ENCODE measurements around the gene JPH4. TPM values are rescaled to one million over a fixed set of nuclear protein-coding genes. Genes with fewer than 3 reads are reported as not detected.

The JPH4 gene
- total RNA-seq, 2 donors from 2014 or later, result 0.18 to 0.91 TPM

- no peak overlapping the region for H3K4me3 Mint-ChIP-seq
Measured at GRCh38 chr14:23609001-23609400, 30.4 kb upstream of the JPH4 start.

GRCh38 chr14:23608454-23608853 lies 29.9 kb upstream of the JPH4 start:
- Mint-ChIP-seq H3K4me3 (no peak overlapping the region), H3K4me1 (peaks cover 13% of the 10 kb centered on the region), H3K9me3 (peaks cover 16% of the 10 kb centered on the region), H3K27me3 (ENCODE audit: insufficient read depth) (peaks cover 9% of the 10 kb centered on the region), H3K36me3 (ENCODE audit: low read depth) (no peaks in the 10 kb centered on the region), H3K27ac (no peak overlapping the region)
- Histone ChIP-seq H3K4me3 (ENCODE audit: low read length) (no peak overlapping the region), H3K9me3 (ENCODE audit: control insufficient read depth, low read length) (peaks cover 10% of the 10 kb centered on the region), H3K4me1 (ENCODE audit: control insufficient read depth, insufficient read depth, low read length) (peaks cover 6% of the 10 kb centered on the region), H3K36me3 (ENCODE audit: control insufficient read depth, insufficient read depth, low read length) (no peaks in the 10 kb centered on the region), H3K9ac (ENCODE audit: extremely low read depth, low read length, poor library complexity, severe bottlenecking) (no peak overlapping the region), H3K27me3 (ENCODE audit: control insufficient read depth, insufficient read depth, low read length, poor library complexity, severe bottlenecking) (no peaks in the 10 kb centered on the region), H3K27ac (ENCODE audit: low read depth, low read length) (no peak overlapping the region)
- WGBS, 2 experiments (ENCODE audit: insufficient coverage in 1 of 2, insufficient read length in 1 of 2), result 73% methylated on average over 1 of the region's 1 CpG; no CpG with 5 or more reads in 1 of the 2 experiments
- DNase-seq, result no peak
- TF ChIP-seq CTCF (conservative IDR thresholded peaks at IDR 0.05), result no peak

More at GRCh38 chr14:23609001-23609400, 30.4 kb upstream of the JPH4 start:
- Histone ChIP-seq H3K27me3 (ENCODE audit: control insufficient read depth, insufficient read depth, low read length, poor library complexity, severe bottlenecking) (no peaks in the 10 kb centered on the region), H3K27ac (ENCODE audit: low read depth, low read length) (no peak overlapping the region), H3K9me3 (ENCODE audit: control insufficient read depth, low read length) (peaks cover 10% of the 10 kb centered on the region), H3K4me3 (ENCODE audit: low read length) (no peak overlapping the region), H3K9ac (ENCODE audit: extremely low read depth, low read length, poor library complexity, severe bottlenecking) (no peak overlapping the region), H3K4me1 (ENCODE audit: control insufficient read depth, insufficient read depth, low read length) (peaks cover 6% of the 10 kb centered on the region), H3K36me3 (ENCODE audit: control insufficient read depth, insufficient read depth, low read length) (no peaks in the 10 kb centered on the region)
- H3K36me3 Mint-ChIP-seq (ENCODE audit: low read depth), result no peaks in the 10 kb centered on the region
- peaks cover 16% of the 10 kb centered on the region for H3K9me3 Mint-ChIP-seq
- no peak for TF ChIP-seq CTCF (conservative IDR thresholded peaks at IDR 0.05)
- H3K27ac Mint-ChIP-seq, result no peak overlapping the region
- DNase-seq, result no peak
- 84 to 100% methylated on average over 2 to 3 of the region's 3 CpGs for WGBS, 2 experiments (ENCODE audit: insufficient coverage in 1 of 2, insufficient read length in 1 of 2)
- peaks cover 9% of the 10 kb centered on the region for H3K27me3 Mint-ChIP-seq (ENCODE audit: insufficient read depth)
- peaks cover 19% of the 10 kb centered on the region for H3K4me1 Mint-ChIP-seq

GRCh38 chr14:23605931-23606585 lies 27.5 kb upstream of the JPH4 start:
- Histone ChIP-seq H3K4me1 (ENCODE audit: control insufficient read depth, insufficient read depth, low read length) (peaks cover 4% of the 10 kb centered on the region), H3K27me3 (ENCODE audit: control insufficient read depth, insufficient read depth, low read length, poor library complexity, severe bottlenecking) (no peaks in the 10 kb centered on the region), H3K27ac (ENCODE audit: low read depth, low read length) (no peak overlapping the region), H3K4me3 (ENCODE audit: low read length) (no peak overlapping the region), H3K36me3 (ENCODE audit: control insufficient read depth, insufficient read depth, low read length) (no peaks in the 10 kb centered on the region), H3K9ac (ENCODE audit: extremely low read depth, low read length, poor library complexity, severe bottlenecking) (no peak overlapping the region), H3K9me3 (ENCODE audit: control insufficient read depth, low read length) (peaks cover 10% of the 10 kb centered on the region)
- Mint-ChIP-seq H3K27ac (no peak overlapping the region), H3K27me3 (ENCODE audit: insufficient read depth) (peaks cover 9% of the 10 kb centered on the region), H3K36me3 (ENCODE audit: low read depth) (no peaks in the 10 kb centered on the region), H3K4me1 (peaks cover 5% of the 10 kb centered on the region), H3K4me3 (no peak overlapping the region), H3K9me3 (peaks cover 16% of the 10 kb centered on the region)
- no peak for TF ChIP-seq CTCF (conservative IDR thresholded peaks at IDR 0.05)
- 81 to 89% methylated on average over 5 to 6 of the region's 6 CpGs for WGBS, 2 experiments (ENCODE audit: insufficient coverage in 1 of 2, insufficient read length in 1 of 2)
- DNase-seq, result no peak

Data from endodermal cell (in vitro differentiated cells).